Measurements from ENCODE around the gene MMAB.

The MMAB gene

GRCh38 chr12:109571773-109572505 is 1.4 kb downstream of the MMAB start:
- H3K4me3 ChIP-seq (ENCODE audit: low read length) = peak overlapping the region; percentile 100
- TF ChIP-seq CTCF (IDR thresholded peaks at IDR 0.05; ENCODE audit: low read depth, low read length) = no peak
- TF ChIP-seq EZH2phosphoT487 (IDR thresholded peaks at IDR 0.05; ENCODE audit: low read depth) = no peak
- H3K4me1 ChIP-seq (ENCODE audit: low read length) = peaks cover 15% of the 10 kb centered on the region
- H3K27me3 ChIP-seq (ENCODE audit: low read depth, low read length) = no peaks in the 10 kb centered on the region
- H3K9me3 ChIP-seq (ENCODE audit: insufficient read depth, low read length) = no peaks in the 10 kb centered on the region
- H2AFZ ChIP-seq (ENCODE audit: low read depth, low read length) = no peak overlapping the region
- no peak overlapping the region for H3K27ac ChIP-seq (ENCODE audit: low read length)
- 0 out of 2 replicates have a peak overlapping the region, but pooled peaks have one; percentile 85 for H3K9ac ChIP-seq (ENCODE audit: low read length)
- H4K20me1 ChIP-seq (ENCODE audit: insufficient read depth, low read length) = no peaks in the 10 kb centered on the region
- H3K4me2 ChIP-seq (ENCODE audit: low read length) = peak overlapping the region; percentile 90
- H3K79me2 ChIP-seq (ENCODE audit: low read length) = peaks cover 21% of the 10 kb centered on the region
- H3K36me3 ChIP-seq (replicated peaks; ENCODE audit: low read depth, low read length) = peaks cover 36% of the 10 kb centered on the region

- Histone ChIP-seq H4K20me1 (ENCODE audit: insufficient read depth, low read length) (no peaks in the 10 kb centered on the region), H3K4me1 (ENCODE audit: low read length) (peaks cover 7% of the 10 kb centered on the region; the same call in 1 of the 2 replicates), H3K36me3 (replicated peaks; ENCODE audit: low read depth, low read length) (peaks cover 35% of the 10 kb centered on the region), H3K27me3 (ENCODE audit: low read depth, low read length) (no peaks in the 10 kb centered on the region), H2AFZ (ENCODE audit: low read depth, low read length) (no peak overlapping the region), H3K4me2 (ENCODE audit: low read length) (no peak overlapping the region), H3K9me3 (ENCODE audit: insufficient read depth, low read length) (no peaks in the 10 kb centered on the region), H3K4me3 (ENCODE audit: low read length) (no peak overlapping the region), H3K79me2 (ENCODE audit: low read length) (peaks cover 7% of the 10 kb centered on the region), H3K27ac (ENCODE audit: low read length) (no peak overlapping the region), H3K9ac (ENCODE audit: low read length) (no peak overlapping the region)
- TF ChIP-seq CTCF (IDR thresholded peaks at IDR 0.05; ENCODE audit: low read depth, low read length) (no peak), EZH2phosphoT487 (IDR thresholded peaks at IDR 0.05; ENCODE audit: low read depth) (no peak)
Observed at GRCh38 chr12:109568486-109568885, 4.8 kb downstream of the MMAB start.

- H3K36me3 ChIP-seq (replicated peaks; ENCODE audit: low read depth, low read length) = peaks cover 40% of the 10 kb centered on the region
- H2AFZ ChIP-seq (ENCODE audit: low read depth, low read length) = no peak overlapping the region
- no peak overlapping the region for H3K4me3 ChIP-seq (ENCODE audit: low read length)
- H3K27me3 ChIP-seq (ENCODE audit: low read depth, low read length) = no peaks in the 10 kb centered on the region
- no peak overlapping the region for H3K4me2 ChIP-seq (ENCODE audit: low read length)
- no peaks in the 10 kb centered on the region for H4K20me1 ChIP-seq (ENCODE audit: insufficient read depth, low read length)
- H3K27ac ChIP-seq (ENCODE audit: low read length) = no peak overlapping the region
- H3K9ac ChIP-seq (ENCODE audit: low read length) = no peak overlapping the region
- peaks cover 7% of the 10 kb centered on the region for H3K79me2 ChIP-seq (ENCODE audit: low read length)
- TF ChIP-seq CTCF (IDR thresholded peaks at IDR 0.05; ENCODE audit: low read depth, low read length) = no peak
- no peak for TF ChIP-seq EZH2phosphoT487 (IDR thresholded peaks at IDR 0.05; ENCODE audit: low read depth)
- no peaks in the 10 kb centered on the region; the same call in 1 of the 2 replicates for H3K9me3 ChIP-seq (ENCODE audit: insufficient read depth, low read length)
- H3K4me1 ChIP-seq (ENCODE audit: low read length) = peaks cover 7% of the 10 kb centered on the region; the same call in 1 of the 2 replicates
Observed at GRCh38 chr12:109567967-109568366, 5.3 kb downstream of the MMAB start.

GRCh38 chr12:109567296-109567695 is 6.0 kb downstream of the MMAB start:
- H3K4me1 ChIP-seq (ENCODE audit: low read length) = peaks cover under 1% of the 10 kb centered on the region; the same call in 1 of the 2 replicates
- H3K27ac ChIP-seq (ENCODE audit: low read length) = no peak overlapping the region
- H3K4me2 ChIP-seq (ENCODE audit: low read length) = no peak overlapping the region
- H4K20me1 ChIP-seq (ENCODE audit: insufficient read depth, low read length) = no peaks in the 10 kb centered on the region
- H3K9me3 ChIP-seq (ENCODE audit: insufficient read depth, low read length) = peaks cover 4% of the 10 kb centered on the region
- no peak overlapping the region for H3K4me3 ChIP-seq (ENCODE audit: low read length)
- no peaks in the 10 kb centered on the region for H3K79me2 ChIP-seq (ENCODE audit: low read length)
- H3K9ac ChIP-seq (ENCODE audit: low read length) = no peak overlapping the region
- TF ChIP-seq CTCF (IDR thresholded peaks at IDR 0.05; ENCODE audit: low read depth, low read length) = no peak
- H3K36me3 ChIP-seq (replicated peaks; ENCODE audit: low read depth, low read length) = peaks cover 46% of the 10 kb centered on the region
- no peaks in the 10 kb centered on the region for H3K27me3 ChIP-seq (ENCODE audit: low read depth, low read length)
- H2AFZ ChIP-seq (ENCODE audit: low read depth, low read length) = no peak overlapping the region

Data from OCI-LY3 (cell line).